IPS-11a (cell line): Measurements from ENCODE around the gene HMGXB3.
A peak's percentile ranks its signal among the peaks of the same experiment; 100 is the strongest.

Experiments used
- H3K4me3 ChIP-seq: one replicate; pipeline ENCODE4 v1.5.1; 2013; ENCODE audit warnings: low read depth, low read length, control low read depth

Gene HMGXB3

GRCh38 chr5:149981206-149981605, 19.3 kb upstream of the HMGXB3 start:
- H3K4me3 ChIP-seq, result no peak overlapping the region

GRCh38 chr5:149982505-149982904, 18.0 kb upstream of the HMGXB3 start:
- H3K4me3 ChIP-seq, result no peak overlapping the region

- no peak overlapping the region for H3K4me3 ChIP-seq
Measured at GRCh38 chr5:149988126-149988525, 12.4 kb upstream of the HMGXB3 start.

DNA sequence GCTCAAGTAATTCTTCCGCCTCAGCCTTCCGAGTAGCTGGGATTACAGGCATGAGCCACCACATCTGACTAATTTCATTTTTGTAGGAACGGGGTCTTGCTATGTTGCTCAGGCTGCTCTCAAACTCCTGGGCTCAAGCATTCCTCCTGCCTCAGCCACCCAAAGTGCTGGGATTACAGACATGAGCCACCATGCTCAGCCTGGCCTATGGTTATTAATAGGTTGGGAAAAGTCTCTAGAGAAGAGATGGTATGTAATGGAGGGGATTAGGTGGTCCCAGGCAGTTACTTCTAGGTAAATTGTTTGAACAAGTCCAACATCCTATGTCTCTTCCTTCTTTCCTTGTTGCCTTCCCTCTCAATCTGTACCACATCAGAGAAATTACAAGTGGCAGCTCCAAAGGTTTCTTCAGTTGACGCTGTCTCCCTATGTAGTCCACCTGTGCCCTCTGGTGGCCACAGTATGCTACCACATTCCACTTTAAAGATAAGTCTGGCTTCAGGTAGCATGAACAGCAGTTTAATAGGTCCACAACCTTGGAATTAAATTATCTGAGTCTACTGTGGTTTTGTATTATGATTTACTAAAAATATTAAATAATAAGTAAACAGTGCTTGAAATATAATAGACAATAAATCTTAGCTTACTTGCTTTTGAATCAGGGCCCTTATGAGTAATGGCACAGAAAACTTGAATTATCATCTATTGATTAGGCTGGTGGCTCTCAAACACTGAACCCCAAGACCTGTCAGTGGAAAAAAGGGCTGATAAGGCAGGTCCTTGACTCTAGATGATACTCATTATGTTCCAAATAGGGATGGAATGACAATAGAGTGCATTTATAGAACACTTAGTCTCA, 9.8 kb upstream of the HMGXB3 start:
- no peak overlapping the region for H3K4me3 ChIP-seq

- H3K4me3 ChIP-seq, result no peak overlapping the region
Measured at GRCh38 chr5:149993471-149993870, 7.1 kb upstream of the HMGXB3 start.

DNA sequence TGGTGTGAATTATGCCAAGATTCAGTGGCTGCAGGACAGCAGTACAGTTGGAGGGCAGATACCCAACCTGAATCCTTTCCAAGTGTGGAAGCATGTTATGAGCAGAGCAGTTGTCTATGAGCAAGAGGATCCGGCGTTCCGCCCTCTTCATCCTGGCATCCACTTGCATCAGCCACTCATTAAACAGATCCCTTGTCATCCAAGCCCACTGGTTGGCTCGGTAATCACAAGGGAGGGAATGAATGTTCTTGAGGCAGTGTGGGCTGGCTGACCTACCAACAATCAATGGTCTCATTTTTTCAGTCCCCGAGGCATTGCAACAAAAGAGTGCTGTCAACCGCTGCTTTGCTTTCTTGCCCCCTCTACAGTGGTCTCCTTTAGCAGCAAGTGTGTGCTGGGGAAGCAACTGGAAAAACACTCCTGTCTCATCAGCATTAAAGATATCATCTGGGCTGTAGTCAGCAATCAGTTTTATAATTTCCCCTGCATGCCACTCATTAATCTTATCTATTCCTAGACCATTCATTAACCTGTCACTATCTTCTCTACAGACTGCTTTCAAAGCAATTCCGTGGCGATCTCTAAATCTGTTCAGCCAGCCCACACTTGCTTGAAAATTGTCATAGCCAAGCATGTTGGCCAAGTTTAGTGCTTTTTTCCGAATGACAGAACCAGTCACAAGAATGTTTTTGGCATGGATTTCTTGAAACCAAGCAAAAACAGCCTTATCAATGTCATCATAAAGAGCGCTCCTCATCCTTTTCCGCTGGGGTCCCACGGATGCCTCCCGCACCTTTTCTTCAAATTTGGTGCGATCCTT, 4.9 kb upstream of the HMGXB3 start:
- no peak overlapping the region for H3K4me3 ChIP-seq

DNA sequence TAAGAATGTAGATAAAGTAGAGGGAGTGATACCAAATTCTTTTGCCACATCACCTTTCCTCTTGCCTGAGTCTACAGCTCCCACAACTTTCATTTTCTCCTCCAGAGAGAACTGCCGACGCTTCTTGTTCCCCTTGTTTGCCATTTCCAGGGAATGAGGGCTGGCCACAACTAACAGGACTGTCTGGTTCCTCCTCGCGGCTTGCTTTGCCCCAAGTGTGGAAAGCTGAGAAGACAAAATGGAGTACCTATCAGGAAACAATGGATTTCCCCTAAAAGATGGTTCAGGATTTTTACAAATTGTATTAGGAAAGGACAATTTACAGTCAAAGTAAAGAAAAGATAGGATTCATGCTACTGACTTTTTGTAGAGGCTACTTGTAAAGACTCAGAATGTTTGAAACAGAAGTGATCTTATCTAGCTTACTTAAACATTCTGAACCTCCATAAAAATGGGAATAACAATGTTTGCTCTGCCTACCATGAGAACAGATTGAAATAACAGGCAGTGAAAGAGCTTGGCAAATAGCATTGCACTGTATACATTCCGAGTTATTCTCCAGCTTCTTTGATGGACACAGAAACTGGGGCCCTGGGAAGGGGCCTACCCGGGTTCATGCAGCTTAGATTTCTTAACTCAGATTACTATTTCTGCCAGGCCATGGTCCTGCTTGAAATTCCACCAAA, 4.2 kb upstream of the HMGXB3 start:
- H3K4me3 ChIP-seq, result no peak overlapping the region

- no peak overlapping the region for H3K4me3 ChIP-seq
Measured at GRCh38 chr5:149998281-149998680, 2.3 kb upstream of the HMGXB3 start.

- H3K4me3 ChIP-seq, result peak overlapping the region; percentile 84
Measured at GRCh38 chr5:149999359-149999758, 1.2 kb upstream of the HMGXB3 start.

GRCh38 chr5:149999866-150000255, 678 bp upstream of the HMGXB3 start:
- peak overlapping the region; percentile 84 for H3K4me3 ChIP-seq

- peak overlapping the region; percentile 84 for H3K4me3 ChIP-seq
Measured at GRCh38 chr5:150000990-150001659, 586 bp downstream of the HMGXB3 start.

DNA sequence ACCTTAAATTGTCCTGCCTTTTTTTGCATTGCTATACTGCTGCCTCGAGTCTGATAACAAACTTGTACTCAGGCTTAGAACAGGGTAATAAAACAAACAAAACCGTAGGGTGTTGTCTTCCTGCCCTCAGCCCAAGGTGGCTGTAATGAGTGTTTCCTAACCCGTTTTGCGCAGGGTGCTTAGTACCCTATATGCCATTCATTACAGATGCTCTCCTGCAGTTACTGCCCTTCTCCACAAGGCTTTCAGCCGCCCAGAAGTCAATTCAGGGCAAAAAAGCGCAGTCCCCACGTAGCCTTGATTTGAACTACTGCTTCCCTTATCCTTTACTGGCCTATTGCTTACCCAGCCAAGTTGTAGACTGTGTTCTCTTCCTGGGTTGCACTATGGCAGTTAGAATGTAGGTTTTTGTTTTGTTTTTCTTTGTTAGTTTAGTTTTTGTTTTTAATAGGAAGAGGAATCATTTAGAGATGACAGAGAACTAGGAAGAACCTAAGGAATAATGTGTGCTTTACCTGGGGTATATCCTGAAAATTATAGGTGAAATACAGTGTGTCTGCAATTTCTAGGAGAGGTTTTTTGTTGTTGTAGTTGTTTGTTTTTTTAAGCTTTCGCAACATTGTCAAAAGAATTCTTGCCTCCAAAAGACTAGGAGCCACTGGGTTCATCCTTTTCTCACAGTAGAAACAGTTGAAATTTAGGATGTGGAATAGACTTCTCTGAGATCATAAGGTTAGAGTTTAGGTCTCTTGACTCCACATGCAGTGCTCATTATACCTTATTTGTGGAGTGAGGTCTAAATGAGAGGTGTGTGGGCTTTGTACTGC, 1.3 kb downstream of the HMGXB3 start:
- H3K4me3 ChIP-seq, result peak overlapping the region; percentile 84

GRCh38 chr5:150006318-150006717, 5.8 kb downstream of the HMGXB3 start:
- no peak overlapping the region for H3K4me3 ChIP-seq

- no peak overlapping the region for H3K4me3 ChIP-seq
Measured at GRCh38 chr5:150007050-150007449, 6.5 kb downstream of the HMGXB3 start.

GRCh38 chr5:150009671-150010387, 9.3 kb downstream of the HMGXB3 start:
- no peak overlapping the region for H3K4me3 ChIP-seq

- H3K4me3 ChIP-seq, result no peak overlapping the region
Measured at GRCh38 chr5:150013931-150014330, 13.4 kb downstream of the HMGXB3 start.

DNA sequence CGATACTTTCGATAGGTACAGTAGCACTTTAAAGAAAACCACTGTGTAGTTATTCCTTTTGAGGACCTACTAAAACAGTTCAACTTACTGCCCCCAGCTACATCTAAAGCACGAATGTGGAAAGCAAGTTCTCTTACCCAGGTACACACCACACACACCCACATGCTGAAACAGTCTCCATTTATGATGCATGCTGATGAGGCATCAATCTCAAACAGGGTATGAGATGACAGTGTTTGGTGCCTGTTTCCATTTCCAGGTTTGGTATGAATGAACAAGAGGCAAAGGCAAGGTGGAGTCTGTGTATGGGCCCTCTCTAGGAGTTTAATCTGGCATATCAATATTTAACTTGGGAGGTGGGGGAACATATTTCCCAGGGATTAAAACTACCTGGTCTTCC, 13.9 kb downstream of the HMGXB3 start:
- H3K4me3 ChIP-seq, result no peak overlapping the region

GRCh38 chr5:150015415-150015814, 14.9 kb downstream of the HMGXB3 start:
- H3K4me3 ChIP-seq, result no peak overlapping the region

GRCh38 chr5:150016537-150016936, 16.0 kb downstream of the HMGXB3 start:
- H3K4me3 ChIP-seq, result no peak overlapping the region
